Lung (tissue), 13 donors: Measurements from ENCODE around the gene BCL2L13. TPM values are rescaled to one million over a fixed set of nuclear protein-coding genes. Genes with fewer than 3 reads are reported as not detected.

Experiments
- ATAC-seq: fragments of 200-7000 bp; cut with Tn5 transposase; one replicate; pipeline ENCODE4 v1.9.1; 2020; ENCODE audit warnings: moderate number of reproducible peaks; ENCODE audit not compliant: insufficient read depth, low FRiP score
- DNase-seq, 3 donors: peaks; one replicate each; pipeline ENCODE4 v3.0.0-alpha.2; 2013 to 2017
- H3K27ac ChIP-seq, 2 donors: one replicate each; pipeline ENCODE4 v1.5.1; 2013; ENCODE audit warnings: mild to moderate bottlenecking in 2 of 2, moderate library complexity in 2 of 2, control low read depth in 1 of 2, inconsistent platforms in 1 of 2, low read depth in 1 of 2, low read length in 1 of 2
- H3K27me3 ChIP-seq, 3 donors: one replicate each; pipeline ENCODE4 v1.5.1; 2013; ENCODE audit warnings: low read length in 2 of 3; ENCODE audit not compliant: control insufficient read depth in 3 of 3, insufficient read depth in 3 of 3
- H3K36me3 ChIP-seq, 4 donors: one replicate each; pipeline ENCODE4 v1.5.1; 2013; ENCODE audit warnings: low read length in 4 of 4, mild to moderate bottlenecking in 1 of 4, moderate library complexity in 1 of 4; ENCODE audit not compliant: control insufficient read depth in 4 of 4, insufficient read depth in 4 of 4
- H3K4me1 ChIP-seq, 5 donors: one replicate each; pipeline ENCODE4 v1.5.1; 2013; ENCODE audit warnings: low read length in 5 of 5, mild to moderate bottlenecking in 2 of 5, moderate library complexity in 1 of 5; ENCODE audit not compliant: control insufficient read depth in 5 of 5, insufficient read depth in 5 of 5
- H3K4me3 ChIP-seq: one replicate; pipeline ENCODE4 v1.5.1; 2013; ENCODE audit warnings: mild to moderate bottlenecking, control low read depth, moderate library complexity
- H3K9ac ChIP-seq, 2 donors: one replicate each; pipeline ENCODE4 v1.5.1; 2013; ENCODE audit warnings: low read length in 2 of 2, control low read depth in 1 of 2; ENCODE audit not compliant: insufficient read depth in 1 of 2
- H3K9me3 ChIP-seq, 4 donors: one replicate each; pipeline ENCODE4 v1.5.1; 2013; ENCODE audit warnings: low read length in 3 of 4, mild to moderate bottlenecking in 1 of 4, moderate library complexity in 1 of 4; ENCODE audit not compliant: control insufficient read depth in 4 of 4, insufficient read depth in 3 of 4
- CTCF ChIP-seq: IDR thresholded peaks from 2 replicates; pipeline ENCODE4 v1.5.1; 2012; ENCODE audit warnings: mild to moderate bottlenecking; ENCODE audit errors: control extremely low read depth, extremely low read depth
- WGBS, 2 donors: extraction: QIAGEN DNeasy Blood & Tissue Kit; methylation state at CpG; one replicate each; pipeline ENCODE4 v1.1.7; 2013; 5-methylcytosine and 5-hydroxymethylcytosine counted together
- polyA plus RNA-seq, 2 donors: library from polyadenylated mRNA; stranded (reverse); fragments of 200-250 nt; gene quantifications; one replicate each; pipeline ENCODE4 v1.2.1, GENCODE V29; 2013
- small RNA-seq: library from RNA; depleted of rRNA; stranded (forward); fragments of <200 nt; gene quantifications from one replicate; pipeline ENCODE3, GENCODE V24; 2014; ENCODE audit warnings: low replicate concordance
- total RNA-seq, 2 donors: library from RNA; depleted of rRNA in 1 of 2; stranded (reverse); fragments of >200 nt in 1 of 2; gene quantifications; one replicate each; pipeline ENCODE4 v1.2.1, GENCODE V29; 2014 to 2021
- donor health status: control.
- donor health status: control.
- donor health status: Bipolar disorder and iron deficiency.
- donor health status: healthy.
- donor health status: DM: yes; HTN: yes; CAD: no.

BCL2L13 gene
- total and polyA plus RNA-seq, 4 donors = 21.4 to 52.4 (median 33.8) TPM

DNA sequence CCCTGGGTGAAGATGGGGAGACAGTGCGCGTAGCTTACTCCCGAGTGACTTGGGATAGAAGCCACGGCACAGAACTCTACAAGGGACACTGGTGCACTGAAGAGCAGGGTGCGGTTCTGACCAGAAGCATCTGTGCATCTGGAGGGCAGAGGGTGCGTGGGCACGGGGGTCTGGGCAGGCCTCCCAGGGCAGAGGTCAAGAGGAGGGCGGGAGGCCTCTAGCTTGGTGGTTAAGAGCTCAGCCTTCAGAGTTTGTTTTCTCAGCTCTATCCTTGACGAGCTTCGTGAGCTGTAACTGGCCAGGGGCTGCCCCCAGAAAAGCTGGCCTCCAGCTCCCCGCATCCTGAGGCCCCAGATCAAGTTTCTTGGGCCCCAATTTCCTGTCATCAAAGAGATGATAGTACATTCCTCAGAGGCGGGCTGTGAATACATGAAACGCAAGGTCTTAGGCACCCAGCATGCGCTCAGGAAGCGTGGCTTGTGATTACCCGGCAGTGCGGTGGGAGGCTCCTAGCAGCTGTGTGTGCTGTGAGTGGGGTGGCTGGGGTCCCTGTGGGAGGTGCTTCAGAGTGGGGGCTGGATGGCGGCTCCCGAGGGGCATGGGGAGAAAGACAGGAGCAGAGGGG lies 141.7 kb downstream of the BCL2L13 start:
- Histone ChIP-seq H3K4me1 (peaks cover 0 to 13% (median 8%) of the 10 kb centered on the region in 5 donors), H3K4me3 (no peak overlapping the region), H3K36me3 (no peaks in the 10 kb centered on the region), H3K9me3 (peaks cover 0 to 3% (median 0%) of the 10 kb centered on the region in 4 donors), H3K9ac (no peak overlapping the region), H3K27ac (no peak overlapping the region), H3K27me3 (peaks cover 0 to 3% (median 0%) of the 10 kb centered on the region in 3 donors)
- TF ChIP-seq CTCF = no peak
- 77 to 78% methylated on average over 19 of the region's 19 CpGs for WGBS, 2 donors
- no peak for ATAC-seq
- DNase-seq = no peak

Small RNAs within 50 kb of the gene (small RNA-seq; reads per million reads assigned to genes)
- gene MIR3198-1 = not detected

Other genes starting within 250 kb of the BCL2L13 start
- 1 to 10 TPM in 1 of 2 donors, not detected in 1; 1.3 TPM for gene SLC25A18, start 75.3 kb upstream of the BCL2L13 start, total RNA-seq
- under 1 TPM; 0.25 to 0.75 TPM for gene SLC25A18, start 75.3 kb upstream of the BCL2L13 start, polyA plus RNA-seq
- 100 to 1,000 TPM; 120 to 128 TPM for gene ATP6V1E1, start 10.0 kb upstream of the BCL2L13 start, total RNA-seq
- 100 to 1,000 TPM; 109 to 199 TPM for gene ATP6V1E1, start 10.0 kb upstream of the BCL2L13 start, polyA plus RNA-seq
- gene BID, start 135.7 kb downstream of the BCL2L13 start, total RNA-seq = 10 to 100 TPM; 37.4 to 37.6 TPM
- gene BID, start 135.7 kb downstream of the BCL2L13 start, polyA plus RNA-seq = 100 to 1,000 TPM in 1 of 2 donors, 10 to 100 TPM in 1; 13.1 to 179 TPM